ENCODE results near the gene WDPCP. TPM values are rescaled to one million over a fixed set of nuclear protein-coding genes. Genes with fewer than 3 reads are reported as not detected.
"Not testable (repeated sequence)": the region's sequence is repeated elsewhere in the genome, so short reads cannot be mapped to it uniquely, and the experiment has no call there.

WDPCP gene
- total RNA-seq, 1 donor from 2014 or later = 12.4 TPM

DNA sequence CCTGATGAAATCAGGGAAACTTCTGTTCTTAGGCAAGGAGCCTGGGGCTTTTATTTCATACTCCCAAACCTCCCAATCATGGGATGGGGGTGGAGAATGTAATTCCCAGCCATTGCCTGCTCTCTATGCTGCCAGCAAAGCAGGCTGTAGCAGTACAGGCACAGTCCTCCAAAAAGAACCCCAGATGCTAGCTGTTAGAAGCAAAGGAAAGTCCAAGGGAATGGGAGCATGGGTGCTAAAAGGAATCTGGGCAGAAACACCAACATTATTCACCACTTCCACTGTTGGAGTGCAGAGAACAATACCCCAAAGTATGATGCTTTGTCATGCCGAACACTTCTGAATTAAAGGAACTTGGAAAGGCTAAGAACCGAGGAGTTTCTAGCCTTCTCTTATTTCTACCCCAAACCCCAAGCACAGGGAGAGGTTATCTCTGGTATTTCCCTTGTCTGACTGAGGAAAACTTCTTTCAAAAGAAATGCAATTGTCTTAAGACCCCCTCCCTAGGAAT, 25.2 kb upstream of the WDPCP start:
- no peaks in the 10 kb centered on the region for H3K9me3 Mint-ChIP-seq (ENCODE audit: unreplicated experiment)
- H3K27me3 Mint-ChIP-seq (ENCODE audit: unreplicated experiment) = peaks cover 1% of the 10 kb centered on the region
- no peak overlapping the region for H3K4me3 Mint-ChIP-seq (ENCODE audit: unreplicated experiment)
- TF ChIP-seq CTCF (IDR thresholded peaks at IDR 0.05) = no peak
- DNase-seq (ENCODE audit: extremely low spot score, unreplicated experiment) = no peak
- H3K36me3 Mint-ChIP-seq (ENCODE audit: unreplicated experiment) = peaks cover 2% of the 10 kb centered on the region
- H3K27ac Mint-ChIP-seq (ENCODE audit: unreplicated experiment) = no peak overlapping the region
- H3K4me1 Mint-ChIP-seq (ENCODE audit: unreplicated experiment) = peaks cover 7% of the 10 kb centered on the region

GRCh38 chr2:63610525-63610924, 22.2 kb upstream of the WDPCP start:
- no peak for DNase-seq (ENCODE audit: extremely low spot score, unreplicated experiment)
- Mint-ChIP-seq H3K27me3 (ENCODE audit: unreplicated experiment) (no peaks in the 10 kb centered on the region), H3K4me1 (ENCODE audit: unreplicated experiment) (peaks cover 7% of the 10 kb centered on the region), H3K36me3 (ENCODE audit: unreplicated experiment) (peaks cover 15% of the 10 kb centered on the region), H3K9me3 (ENCODE audit: unreplicated experiment) (no peaks in the 10 kb centered on the region), H3K4me3 (ENCODE audit: unreplicated experiment) (no peak overlapping the region), H3K27ac (ENCODE audit: unreplicated experiment) (no peak overlapping the region)
- TF ChIP-seq CTCF (IDR thresholded peaks at IDR 0.05) = no peak

GRCh38 chr2:63608865-63609264, 20.6 kb upstream of the WDPCP start:
- not testable (repeated sequence) for H3K4me1 Mint-ChIP-seq (ENCODE audit: unreplicated experiment); H3K27me3 Mint-ChIP-seq (ENCODE audit: unreplicated experiment); DNase-seq (ENCODE audit: extremely low spot score, unreplicated experiment); H3K9me3 Mint-ChIP-seq (ENCODE audit: unreplicated experiment); H3K4me3 Mint-ChIP-seq (ENCODE audit: unreplicated experiment); H3K27ac Mint-ChIP-seq (ENCODE audit: unreplicated experiment)
- peaks cover 25% of the 10 kb centered on the region for H3K36me3 Mint-ChIP-seq (ENCODE audit: unreplicated experiment)

DNA sequence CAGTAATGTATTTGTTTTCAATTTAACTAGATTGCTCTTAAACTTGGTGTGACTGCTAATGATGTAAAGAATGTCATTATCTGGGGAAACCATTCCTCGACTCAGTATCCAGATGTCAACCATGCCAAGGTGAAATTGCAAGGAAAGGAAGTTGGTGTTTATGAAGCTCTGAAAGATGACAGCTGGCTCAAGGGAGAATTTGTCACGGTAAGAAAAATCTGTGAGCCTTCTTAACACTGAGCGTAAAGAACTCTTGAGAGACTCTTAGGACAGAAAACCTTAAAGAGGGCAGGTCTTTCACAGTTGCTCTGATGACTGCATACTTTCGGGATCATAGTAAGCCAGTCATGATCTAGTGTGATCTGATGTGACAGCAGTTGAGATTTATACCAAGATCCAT, 16.4 kb upstream of the WDPCP start:
- no peaks in the 10 kb centered on the region for H3K4me1 Mint-ChIP-seq (ENCODE audit: unreplicated experiment)
- no peaks in the 10 kb centered on the region for H3K9me3 Mint-ChIP-seq (ENCODE audit: unreplicated experiment)
- TF ChIP-seq CTCF (IDR thresholded peaks at IDR 0.05) = no peak
- no peak for DNase-seq (ENCODE audit: extremely low spot score, unreplicated experiment)
- H3K4me3 Mint-ChIP-seq (ENCODE audit: unreplicated experiment) = no peak overlapping the region
- no peak overlapping the region for H3K27ac Mint-ChIP-seq (ENCODE audit: unreplicated experiment)
- no peaks in the 10 kb centered on the region for H3K27me3 Mint-ChIP-seq (ENCODE audit: unreplicated experiment)
- peaks cover 51% of the 10 kb centered on the region for H3K36me3 Mint-ChIP-seq (ENCODE audit: unreplicated experiment)

GRCh38 chr2:63600881-63601460, 12.7 kb upstream of the WDPCP start:
- peaks cover 53% of the 10 kb centered on the region for H3K36me3 Mint-ChIP-seq (ENCODE audit: unreplicated experiment)
- H3K4me3 Mint-ChIP-seq (ENCODE audit: unreplicated experiment) = no peak overlapping the region
- DNase-seq (ENCODE audit: extremely low spot score, unreplicated experiment) = no peak
- H3K4me1 Mint-ChIP-seq (ENCODE audit: unreplicated experiment) = no peaks in the 10 kb centered on the region
- no peaks in the 10 kb centered on the region for H3K9me3 Mint-ChIP-seq (ENCODE audit: unreplicated experiment)
- no peaks in the 10 kb centered on the region for H3K27me3 Mint-ChIP-seq (ENCODE audit: unreplicated experiment)
- no peak for TF ChIP-seq CTCF (IDR thresholded peaks at IDR 0.05)
- H3K27ac Mint-ChIP-seq (ENCODE audit: unreplicated experiment) = no peak overlapping the region

All from osteocyte (in vitro differentiated cells).